HepG2 (cell line): ENCODE results near the gene MTHFD1L.

Experiments used
- EP300 ChIP-seq, 3 experiments: sonication (generic) in 1 of 3; formaldehyde crosslinking in 1 of 3; IDR thresholded peaks; 2 replicates each; pipeline versions ENCODE4 v1.5.1 to v1.6.1; 2011 to 2020; ENCODE audit warnings: low read depth in 2 of 3, low read length in 2 of 3, borderline replicate concordance in 1 of 3, improper control_type of control experiment in 1 of 3, mild to moderate bottlenecking in 1 of 3, missing genetic modification reagents in 1 of 3, moderate library complexity in 1 of 3
- RAD21 ChIP-seq: fragments of 450-650 bp; formaldehyde crosslinking; IDR thresholded peaks from 2 replicates; pipeline ENCODE4 v1.5.0; 2020; ENCODE audit warnings: mild to moderate bottlenecking
- SMARCC2 ChIP-seq: fragments of 450-650 bp; IDR thresholded peaks from 2 replicates; pipeline ENCODE4 v1.6.1; 2017; ENCODE audit warnings: antibody characterized with exemption, mild to moderate bottlenecking
- SP1 ChIP-seq, 2 experiments: fragments of 450-650 bp in 1 of 2; sonication (generic) in 1 of 2; formaldehyde crosslinking in 1 of 2; IDR thresholded peaks; 2 replicates each; pipeline versions ENCODE4 v1.4.0 to v1.6.1; 2016 to 2020; ENCODE audit warnings: missing genetic modification reagents in 1 of 2
- ZFP37 ChIP-seq: sonication (generic); formaldehyde crosslinking; IDR thresholded peaks from 2 replicates; pipeline ENCODE4 v1.4.0; 2020; ENCODE audit warnings: missing genetic modification reagents, borderline replicate concordance
- ZNF331 ChIP-seq: sonication (generic); formaldehyde crosslinking; IDR thresholded peaks from 2 replicates; pipeline ENCODE4 v1.4.0; 2020; ENCODE audit warnings: missing genetic modification reagents
- ZNF747 ChIP-seq: sonication (generic); formaldehyde crosslinking; IDR thresholded peaks from 2 replicates; pipeline ENCODE4 v1.8.1; 2023; ENCODE audit warnings: missing genetic modification reagents, mild to moderate bottlenecking, borderline replicate concordance
- ZSCAN22 ChIP-seq: sonication (generic); formaldehyde crosslinking; IDR thresholded peaks from 2 replicates; pipeline ENCODE4 v1.4.0; 2020; ENCODE audit warnings: mild to moderate bottlenecking, missing genetic modification reagents
- TF ChIP-seq, protein P1 (sequence below): IDR thresholded peaks from 2 replicates; pipeline ENCODE4 v1.6.1; 2012; ENCODE audit warnings: low read depth, low read length, improper control_type of control experiment
- TF ChIP-seq, protein P2 (sequence below): sonication (generic); formaldehyde crosslinking; IDR thresholded peaks from 2 replicates; pipeline ENCODE4 v1.4.0; 2020; ENCODE audit warnings: missing genetic modification reagents

DNA sequence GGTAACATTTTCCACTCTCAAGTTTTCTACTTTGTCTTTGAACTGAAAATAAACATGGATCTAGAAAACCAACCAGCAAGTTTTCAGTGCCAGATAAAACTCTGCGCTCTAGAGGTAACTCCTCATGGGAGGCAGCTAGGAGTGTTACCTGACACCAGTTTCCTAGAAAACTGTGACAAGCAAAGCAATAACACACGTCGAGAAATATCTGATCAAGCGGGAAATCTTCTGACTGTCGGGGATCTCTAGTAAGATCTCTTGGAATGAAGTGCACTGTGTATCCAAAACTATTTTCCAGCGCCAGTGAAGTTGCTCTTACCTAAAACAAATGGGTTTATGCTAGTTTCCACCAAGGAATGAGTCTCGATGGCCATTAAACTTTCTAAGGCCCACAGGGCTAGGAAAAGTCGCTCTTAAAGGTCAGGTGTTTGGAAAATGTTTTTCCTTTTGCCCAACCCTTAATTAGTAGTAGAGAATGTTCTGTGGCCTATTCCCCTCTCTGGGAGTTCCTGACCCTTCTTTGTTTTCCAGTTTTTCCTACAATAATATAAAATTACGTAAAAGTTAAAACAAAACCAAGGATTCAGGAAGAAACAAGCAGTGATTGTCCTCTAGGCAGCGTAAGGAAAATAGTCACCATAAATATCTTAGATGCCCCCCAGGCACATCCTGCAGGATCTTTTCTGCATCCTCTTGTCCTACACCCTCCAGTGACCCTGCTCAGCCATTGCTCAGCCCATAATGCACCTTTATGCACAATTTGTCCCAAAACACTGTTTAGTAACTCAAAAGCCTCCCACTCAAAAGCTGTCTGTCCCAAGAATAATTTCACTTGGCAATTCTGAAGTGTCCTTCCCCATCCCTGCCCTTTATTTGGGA, 236.6 kb downstream of the MTHFD1L start:
- TF ChIP-seq, protein P1, sequence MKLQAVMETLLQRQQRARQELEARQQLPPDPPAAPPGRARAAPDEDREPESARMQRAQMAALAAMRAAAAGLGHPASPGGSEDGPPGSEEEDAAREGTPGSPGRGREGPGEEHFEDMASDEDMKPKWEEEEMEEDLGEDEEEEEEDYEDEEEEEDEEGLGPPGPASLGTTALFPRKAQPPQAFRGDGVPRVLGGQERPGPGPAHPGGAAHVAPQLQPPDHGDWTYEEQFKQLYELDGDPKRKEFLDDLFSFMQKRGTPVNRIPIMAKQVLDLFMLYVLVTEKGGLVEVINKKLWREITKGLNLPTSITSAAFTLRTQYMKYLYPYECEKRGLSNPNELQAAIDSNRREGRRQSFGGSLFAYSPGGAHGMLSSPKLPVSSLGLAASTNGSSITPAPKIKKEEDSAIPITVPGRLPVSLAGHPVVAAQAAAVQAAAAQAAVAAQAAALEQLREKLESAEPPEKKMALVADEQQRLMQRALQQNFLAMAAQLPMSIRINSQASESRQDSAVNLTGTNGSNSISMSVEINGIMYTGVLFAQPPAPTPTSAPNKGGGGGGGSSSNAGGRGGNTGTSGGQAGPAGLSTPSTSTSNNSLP, result no peak
- TF ChIP-seq ZFP37 (CRISPR knock-in tag), result no peak
- TF ChIP-seq ZNF331 (CRISPR knock-in tag), result no peak
- no peak for TF ChIP-seq SP1 (IDR thresholded peaks at IDR 0.05)
- no peak for TF ChIP-seq SP1 (CRISPR knock-in tag; IDR thresholded peaks at IDR 0.05)
- no peak for TF ChIP-seq EP300 (IDR thresholded peaks at IDR 0.05; ENCODE audit: low read depth in 2 of 2, low read length in 2 of 2)
- TF ChIP-seq EP300 (CRISPR knock-in tag; IDR thresholded peaks at IDR 0.05; ENCODE audit: borderline replicate concordance), result no peak
- TF ChIP-seq, protein P2, sequence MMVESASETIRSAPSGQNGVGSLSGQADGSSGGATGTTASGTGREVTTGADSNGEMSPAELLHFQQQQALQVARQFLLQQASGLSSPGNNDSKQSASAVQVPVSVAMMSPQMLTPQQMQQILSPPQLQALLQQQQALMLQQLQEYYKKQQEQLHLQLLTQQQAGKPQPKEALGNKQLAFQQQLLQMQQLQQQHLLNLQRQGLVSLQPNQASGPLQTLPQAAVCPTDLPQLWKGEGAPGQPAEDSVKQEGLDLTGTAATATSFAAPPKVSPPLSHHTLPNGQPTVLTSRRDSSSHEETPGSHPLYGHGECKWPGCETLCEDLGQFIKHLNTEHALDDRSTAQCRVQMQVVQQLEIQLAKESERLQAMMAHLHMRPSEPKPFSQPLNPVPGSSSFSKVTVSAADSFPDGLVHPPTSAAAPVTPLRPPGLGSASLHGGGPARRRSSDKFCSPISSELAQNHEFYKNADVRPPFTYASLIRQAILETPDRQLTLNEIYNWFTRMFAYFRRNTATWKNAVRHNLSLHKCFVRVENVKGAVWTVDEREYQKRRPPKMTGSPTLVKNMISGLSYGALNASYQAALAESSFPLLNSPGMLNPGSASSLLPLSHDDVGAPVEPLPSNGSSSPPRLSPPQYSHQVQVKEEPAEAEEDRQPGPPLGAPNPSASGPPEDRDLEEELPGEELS, result no peak
- no peak for TF ChIP-seq ZNF747
- no peak for TF ChIP-seq RAD21 (CRISPR knock-in tag)
- TF ChIP-seq SMARCC2, result no peak
- no peak for TF ChIP-seq ZSCAN22
